Fibroblast of lung (primary cell): Measurements from ENCODE around the gene TREH.

Experiments
- CTCF ChIP-seq, 2 donors: IDR thresholded peaks in 1 of 2; conservative IDR thresholded peaks in 1 of 2; 1 replicate in 1 of 2; 2 replicates in 1 of 2; pipeline ENCODE4 v1.5.1; 2011 to 2012; ENCODE audit warnings: low read length in 2 of 2, control low read depth in 1 of 2, inconsistent platforms in 1 of 2, low read depth in 1 of 2, mild to moderate bottlenecking in 1 of 2
- EZH2 ChIP-seq: IDR thresholded peaks from 2 replicates; pipeline ENCODE4 v1.5.1; 2012; ENCODE audit warnings: low read length, control low read depth, mild to moderate bottlenecking; ENCODE audit errors: missing control alignments

GRCh38 chr11:118666371-118666770, 13.1 kb downstream of the TREH start:
- no peak for TF ChIP-seq CTCF (conservative IDR thresholded peaks at IDR 0.05 in 1 of 2, IDR thresholded peaks at IDR 0.05 in 1 of 2; ENCODE audit: low read depth in 1 of 2, low read length in 2 of 2)
- TF ChIP-seq EZH2 = no peak
